PC-3 (cell line): ENCODE data around the gene SAMD4A. TPM values are rescaled to one million over a fixed set of nuclear protein-coding genes. Genes with fewer than 3 reads are reported as not detected.

Experiments used
- ATAC-seq: fragments of 200-7000 bp; cut with Tn5 transposase; 2 replicates; pipeline ENCODE4 v1.9.1; 2020; ENCODE audit warnings: mild to moderate bottlenecking, moderate library complexity
- BruUV-seq: library from RNA; stranded (reverse); fragments of 400-500 nt; replicated peaks from 2 replicates; lab custom pipeline; 2021; lab: Mats Ljungman, UMichigan
- CTCF ChIA-PET: fragments of 300-600 bp; sonication (Branson Sonifier 250); formaldehyde crosslinking; loops from one replicate; lab custom pipeline; 2022; ENCODE audit warnings: antibody characterized with exemption; lab: Charles Lee
- POLR2A ChIA-PET: fragments of 300-600 bp; sonication (Branson Sonifier 250); formaldehyde crosslinking; loops from one replicate; lab custom pipeline; 2022; ENCODE audit warnings: antibody characterized with exemption; ENCODE audit not compliant: unreplicated experiment; lab: Charles Lee
- DNase-seq: peaks from one replicate; pipeline ENCODE4 v3.0.0-alpha.2; 2015
- H2AFZ ChIP-seq: fragments of 300-600 bp; sonication (generic); 2 replicates; pipeline ENCODE4 v1.6.0; 2016; ENCODE audit warnings: antibody characterized with exemption, low read length
- H3F3A ChIP-seq: fragments of 300-600 bp; sonication (generic); one replicate; pipeline ENCODE4 v1.6.0; 2017; ENCODE audit warnings: antibody characterized with exemption, low read length, control low read depth, mild to moderate bottlenecking; ENCODE audit not compliant: unreplicated experiment
- H3K27ac ChIP-seq: fragments of 300-600 bp; sonication (generic); 2 replicates; pipeline ENCODE4 v1.5.1; 2016; ENCODE audit warnings: mild to moderate bottlenecking, low read length
- H3K27me3 ChIP-seq: fragments of 300-600 bp; sonication (generic); 2 replicates; pipeline ENCODE4 v1.6.1; 2016; ENCODE audit warnings: low read length, mixed read lengths
- H3K36me3 ChIP-seq: fragments of 300-600 bp; sonication (generic); 2 replicates; pipeline ENCODE4 v1.6.1; 2016; ENCODE audit warnings: low read depth, mixed run types, low read length, mixed read lengths
- H3K4me1 ChIP-seq: fragments of 300-600 bp; sonication (generic); 2 replicates; pipeline ENCODE4 v1.5.1; 2016; ENCODE audit warnings: low read length; ENCODE audit not compliant: insufficient read depth
- H3K4me2 ChIP-seq: fragments of 300-600 bp; sonication (generic); 2 replicates; pipeline ENCODE4 v1.6.0; 2016; ENCODE audit warnings: low read length
- H3K4me3 ChIP-seq: fragments of 300-600 bp; sonication (generic); 2 replicates; pipeline ENCODE4 v1.5.1; 2016; ENCODE audit warnings: mild to moderate bottlenecking, low read length, mixed read lengths
- H3K79me2 ChIP-seq: fragments of 300-600 bp; sonication (generic); 2 replicates; pipeline ENCODE4 v1.6.1; 2017; ENCODE audit warnings: low read length, mixed read lengths
- H3K9ac ChIP-seq: fragments of 300-600 bp; sonication (generic); 2 replicates; pipeline ENCODE4 v1.6.0; 2016; ENCODE audit warnings: mild to moderate bottlenecking, low read length
- H3K9me2 ChIP-seq: fragments of 300-600 bp; sonication (generic); replicated peaks from 2 replicates; pipeline ENCODE4 v1.6.1; 2016; ENCODE audit warnings: mixed run types, low read length, mixed read lengths
- H3K9me3 ChIP-seq: fragments of 300-600 bp; sonication (generic); 2 replicates; pipeline ENCODE4 v1.6.1; 2016; ENCODE audit warnings: low read length, mixed read lengths
- H4K20me1 ChIP-seq: fragments of 300-600 bp; sonication (generic); 2 replicates; pipeline ENCODE4 v1.6.1; 2016; ENCODE audit warnings: low read length, mixed read lengths
- CTCF ChIP-seq: fragments of 300-600 bp; sonication (generic); conservative IDR thresholded peaks from 2 replicates; pipeline ENCODE4 v1.5.1; 2017; ENCODE audit warnings: antibody characterized with exemption, low read depth, mild to moderate bottlenecking, low read length
- EZH2 ChIP-seq: fragments of 300-600 bp; sonication (generic); IDR thresholded peaks from one replicate; pipeline ENCODE4 v1.6.1; 2017; ENCODE audit warnings: antibody characterized with exemption, mild to moderate bottlenecking, low read length; ENCODE audit not compliant: unreplicated experiment
- EZH2phosphoT487 ChIP-seq: fragments of 300-600 bp; sonication (generic); IDR thresholded peaks from 2 replicates; pipeline ENCODE4 v1.6.1; 2018; ENCODE audit warnings: mild to moderate bottlenecking, antibody characterized with exemption, low read length, borderline replicate concordance
- intact Hi-C: fragments of 100-400 bp; cut with micrococcal nuclease; formaldehyde crosslinking; loops from 2 replicates; pipeline ENCODE4 v1.9.0; 2023
- total RNA-seq: library from RNA; depleted of rRNA; stranded (reverse); fragments of >200 nt; gene quantifications from 2 replicates; pipeline ENCODE4 v1.2.3, GENCODE V29; 2014

SAMD4A gene
- total RNA-seq, 1 experiment from 2014 or later, result 42.9 TPM

- peaks cover 6% of the 10 kb centered on the region for H3F3A ChIP-seq
- CTCF ChIA-PET, result no interaction called here
- no peaks in the 10 kb centered on the region for H3K27me3 ChIP-seq
- no peak overlapping the region for H3K9ac ChIP-seq
- no peak for TF ChIP-seq CTCF
- TF ChIP-seq EZH2, result no peak
- TF ChIP-seq EZH2phosphoT487, result no peak
- H3K9me3 ChIP-seq, result no peaks in the 10 kb centered on the region
- no peaks in the 10 kb centered on the region for H3K79me2 ChIP-seq
- BruUV-seq, result no TSS peak
- peaks cover 9% of the 10 kb centered on the region; the same call in 1 of the 2 replicates for H3K36me3 ChIP-seq
- ATAC-seq (no peak), DNase-seq (no peak)
- H4K20me1 ChIP-seq, result no peaks in the 10 kb centered on the region
- peaks cover 27% of the 10 kb centered on the region for H3K4me1 ChIP-seq
- H3K27ac ChIP-seq, result no peak overlapping the region
- no peaks in the 10 kb centered on the region for H3K9me2 ChIP-seq
- no peak overlapping the region for H3K4me3 ChIP-seq
- POLR2A ChIA-PET, result no interaction called here
- H3K4me2 ChIP-seq, result no peak overlapping the region
- no peak overlapping the region for H2AFZ ChIP-seq
- intact Hi-C loops, result no loop called here
Observed at GRCh38 chr14:54776361-54777001, 209.6 kb downstream of the SAMD4A start.

- Histone ChIP-seq H3K79me2 (no peaks in the 10 kb centered on the region), H3K27ac (no peak overlapping the region), H3K4me2 (no peak overlapping the region), H3K4me1 (peaks cover 17% of the 10 kb centered on the region), H3K9me2 (no peaks in the 10 kb centered on the region), H3K4me3 (no peak overlapping the region), H3K9ac (no peak overlapping the region), H2AFZ (no peak overlapping the region), H4K20me1 (no peaks in the 10 kb centered on the region), H3K9me3 (no peaks in the 10 kb centered on the region), H3F3A (peaks cover 6% of the 10 kb centered on the region), H3K36me3 (peaks cover 12% of the 10 kb centered on the region; the same call in 1 of the 2 replicates), H3K27me3 (no peaks in the 10 kb centered on the region)
- BruUV-seq, result no TSS peak
- DNase-seq (no peak), ATAC-seq (no peak)
- intact Hi-C loops, result no loop called here
- ChIA-PET CTCF (interaction anchor here (0.6 kb wide), 1 partner anchor 27 kb away, joined by 6 read pairs; no protein-coding TSS in a partner anchor), POLR2A (no interaction called here)
- TF ChIP-seq EZH2phosphoT487 (no peak), EZH2 (no peak), CTCF (no peak)
Observed at GRCh38 chr14:54777395-54777794, 210.5 kb downstream of the SAMD4A start.

- H2AFZ ChIP-seq, result no peak overlapping the region
- H3K36me3 ChIP-seq, result peaks cover 16% of the 10 kb centered on the region; the same call in 1 of the 2 replicates
- no peaks in the 10 kb centered on the region for H4K20me1 ChIP-seq
- no TSS peak for BruUV-seq
- H3K79me2 ChIP-seq, result no peaks in the 10 kb centered on the region
- ATAC-seq (no peak), DNase-seq (no peak)
- POLR2A ChIA-PET, result no interaction called here
- H3K4me1 ChIP-seq, result peaks cover 6% of the 10 kb centered on the region
- H3K27me3 ChIP-seq, result no peaks in the 10 kb centered on the region
- intact Hi-C loops, result no loop called here
- no peak overlapping the region for H3K9ac ChIP-seq
- CTCF ChIA-PET, result no interaction called here
- no peaks in the 10 kb centered on the region for H3K9me2 ChIP-seq
- H3K9me3 ChIP-seq, result no peaks in the 10 kb centered on the region
- H3K27ac ChIP-seq, result no peak overlapping the region
- H3F3A ChIP-seq, result peaks cover 2% of the 10 kb centered on the region
- H3K4me2 ChIP-seq, result no peak overlapping the region
- no peak overlapping the region for H3K4me3 ChIP-seq
- TF ChIP-seq CTCF (no peak), EZH2 (no peak), EZH2phosphoT487 (no peak)
Observed at GRCh38 chr14:54778618-54779345, 211.9 kb downstream of the SAMD4A start.
